Mesendoderm (in vitro differentiated cells): Measurements from ENCODE around the gene ADD3.

ENCODE experiments used
- DNase-seq: peaks from one replicate; pipeline ENCODE4 v3.0.0; 2013
- H2AK5ac ChIP-seq: 2 replicates; pipeline ENCODE4 v1.6.1; 2013; ENCODE audit warnings: low read length, inconsistent platforms
- H2BK120ac ChIP-seq: 2 replicates; pipeline ENCODE4 v1.6.1; 2013; ENCODE audit warnings: low read depth, mild to moderate bottlenecking, low read length, moderate library complexity, mixed read lengths
- H2BK15ac ChIP-seq: replicated peaks from 2 replicates; pipeline ENCODE4 v1.6.1; 2013; ENCODE audit warnings: low read depth, mild to moderate bottlenecking, moderate library complexity
- H2BK5ac ChIP-seq: 2 replicates; pipeline ENCODE4 v1.6.1; 2013; ENCODE audit warnings: low read length, inconsistent platforms
- H3K18ac ChIP-seq: 2 replicates; pipeline ENCODE4 v1.6.1; 2013; ENCODE audit warnings: mild to moderate bottlenecking, low read length, mixed read lengths
- H3K23ac ChIP-seq: one replicate; pipeline ENCODE4 v1.6.1; 2013; ENCODE audit warnings: low read length
- H3K27ac ChIP-seq: 2 replicates; pipeline ENCODE4 v1.5.1; 2013; ENCODE audit warnings: low read depth, mild to moderate bottlenecking, inconsistent platforms, low read length, moderate library complexity
- H3K27me3 ChIP-seq: 2 replicates; pipeline ENCODE4 v1.6.1; 2013; ENCODE audit warnings: low read length, control low read depth, mild to moderate bottlenecking, inconsistent platforms; ENCODE audit not compliant: insufficient read depth, poor library complexity
- H3K36me3 ChIP-seq: 2 replicates; pipeline ENCODE4 v1.6.1; 2013; ENCODE audit warnings: low read length, inconsistent platforms; ENCODE audit not compliant: control insufficient read depth, insufficient read depth
- H3K4ac ChIP-seq: one replicate; pipeline ENCODE4 v1.6.1; 2013; ENCODE audit warnings: low read depth, mild to moderate bottlenecking, low read length, moderate library complexity
- H3K4me1 ChIP-seq: 2 replicates; pipeline ENCODE4 v1.6.1; 2013; ENCODE audit warnings: low read depth, low read length, inconsistent platforms; ENCODE audit not compliant: control insufficient read depth
- H3K4me2 ChIP-seq: 2 replicates; pipeline ENCODE4 v1.6.1; 2013; ENCODE audit warnings: low read length
- H3K4me3 ChIP-seq: 2 replicates; pipeline ENCODE4 v1.5.1; 2013; ENCODE audit warnings: mild to moderate bottlenecking, low read length
- H3K56ac ChIP-seq: one replicate; pipeline ENCODE4 v1.6.1; 2013; ENCODE audit warnings: low read length
- H3K79me1 ChIP-seq: 2 replicates; pipeline ENCODE4 v1.6.1; 2013; ENCODE audit warnings: low read length, inconsistent platforms
- H3K79me2 ChIP-seq: 2 replicates; pipeline ENCODE4 v1.6.1; 2013; ENCODE audit warnings: mild to moderate bottlenecking, low read length; ENCODE audit not compliant: control insufficient read depth, insufficient read depth
- H3K9ac ChIP-seq: 2 replicates; pipeline ENCODE4 v1.6.1; 2013; ENCODE audit warnings: low read length, inconsistent platforms
- H4K5ac ChIP-seq: one replicate; pipeline ENCODE4 v1.6.1; 2013; ENCODE audit warnings: low read length
- H4K8ac ChIP-seq: one replicate; pipeline ENCODE4 v1.6.1; 2013; ENCODE audit warnings: low read depth, mild to moderate bottlenecking, control low read depth, low read length, moderate library complexity
- WGBS: extraction: QIAGEN DNeasy Blood & Tissue Kit; methylation state at CpG from one replicate; pipeline ENCODE4 v1.1.7; 2013; ENCODE audit warnings: low lambda C conversion rate, missing lambda C conversion rate; ENCODE audit not compliant: insufficient coverage; ENCODE audit errors: extremely low coverage; 5-methylcytosine and 5-hydroxymethylcytosine counted together

ADD3 gene

DNA sequence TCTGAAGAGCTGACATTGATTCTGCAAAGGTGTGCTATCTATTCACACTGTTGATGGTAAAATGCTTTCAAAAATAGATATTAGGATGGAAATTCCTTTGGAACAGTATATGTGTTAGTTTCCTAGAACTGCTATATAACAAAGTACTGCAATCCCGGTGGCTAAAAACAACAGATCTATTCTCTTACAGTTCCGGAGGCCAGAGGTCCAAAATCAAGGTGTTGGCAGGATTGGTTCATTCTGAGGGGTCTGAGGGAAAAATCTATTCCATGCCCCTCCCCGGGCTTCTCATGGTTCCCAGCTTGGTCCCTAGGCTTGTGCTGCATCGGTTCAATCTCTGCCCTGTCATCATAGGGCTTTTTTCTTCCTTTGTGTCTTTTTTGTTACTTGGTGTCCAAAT, 79.9 kb downstream of the ADD3 start:
- Histone ChIP-seq H3K4me1 (no peaks in the 10 kb centered on the region), H3K27me3 (no peaks in the 10 kb centered on the region), H3K4me3 (no peak overlapping the region), H2BK15ac (no peak overlapping the region), H3K4ac (no peak overlapping the region), H3K9ac (no peak overlapping the region), H4K5ac (no peak overlapping the region), H3K4me2 (no peak overlapping the region), H3K56ac (no peak overlapping the region), H2AK5ac (no peak overlapping the region), H2BK5ac (no peak overlapping the region), H3K18ac (no peak overlapping the region), H3K27ac (no peak overlapping the region), H3K36me3 (no peaks in the 10 kb centered on the region), H4K8ac (no peak overlapping the region), H3K23ac (no peak overlapping the region), H2BK120ac (no peak overlapping the region), H3K79me2 (peaks cover 2% of the 10 kb centered on the region), H3K79me1 (peaks cover 2% of the 10 kb centered on the region)
- WGBS = no CpG with 5 or more reads among the region's 4 CpGs
- no peak for DNase-seq

DNA sequence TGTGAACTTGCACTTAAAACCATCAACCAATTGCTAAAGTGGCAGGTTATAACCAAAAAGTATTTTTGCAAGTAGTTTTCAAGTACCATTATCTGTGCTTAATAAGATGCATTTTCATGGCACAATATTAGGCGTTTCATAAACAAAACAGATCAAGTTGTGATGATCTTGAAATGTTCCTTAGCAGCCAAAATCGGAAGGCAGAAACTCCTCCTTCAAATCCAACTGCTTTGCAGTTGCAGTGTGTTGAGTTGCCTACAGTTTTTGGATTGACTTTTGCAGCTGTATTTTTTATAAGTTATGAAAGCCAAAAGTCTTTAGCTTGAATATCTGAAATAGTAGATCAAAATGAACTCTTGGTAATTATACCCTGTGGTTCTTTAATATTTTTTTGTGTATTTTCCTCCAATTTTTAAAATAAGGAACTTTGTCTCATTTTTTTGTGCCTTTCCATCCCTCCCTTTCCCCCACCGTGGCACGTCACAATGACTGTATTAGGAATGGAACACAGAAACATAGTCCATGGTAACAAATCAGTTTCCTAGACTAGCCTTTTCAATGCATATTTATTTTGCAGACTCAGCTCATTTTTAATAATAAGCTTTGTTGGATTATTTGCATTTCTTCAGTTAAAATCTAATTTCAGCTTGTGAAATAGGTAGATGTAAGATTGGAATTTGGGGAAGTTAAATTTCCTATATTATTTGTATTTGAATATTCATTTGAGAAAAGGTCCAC, 80.8 kb downstream of the ADD3 start:
- Histone ChIP-seq H3K27me3 (no peaks in the 10 kb centered on the region), H3K4me3 (no peak overlapping the region), H3K9ac (no peak overlapping the region), H3K4me2 (no peak overlapping the region), H3K79me1 (peaks cover 2% of the 10 kb centered on the region), H3K36me3 (no peaks in the 10 kb centered on the region), H3K79me2 (peaks cover 2% of the 10 kb centered on the region), H2BK5ac (no peak overlapping the region), H3K23ac (no peak overlapping the region), H2BK15ac (no peak overlapping the region), H3K18ac (no peak overlapping the region), H3K56ac (no peak overlapping the region), H4K8ac (no peak overlapping the region), H3K27ac (no peak overlapping the region), H4K5ac (no peak overlapping the region), H2BK120ac (no peak overlapping the region), H2AK5ac (no peak overlapping the region), H3K4me1 (no peaks in the 10 kb centered on the region), H3K4ac (no peak overlapping the region)
- no peak for DNase-seq
- WGBS = no CpG with 5 or more reads among the region's 4 CpGs

DNA sequence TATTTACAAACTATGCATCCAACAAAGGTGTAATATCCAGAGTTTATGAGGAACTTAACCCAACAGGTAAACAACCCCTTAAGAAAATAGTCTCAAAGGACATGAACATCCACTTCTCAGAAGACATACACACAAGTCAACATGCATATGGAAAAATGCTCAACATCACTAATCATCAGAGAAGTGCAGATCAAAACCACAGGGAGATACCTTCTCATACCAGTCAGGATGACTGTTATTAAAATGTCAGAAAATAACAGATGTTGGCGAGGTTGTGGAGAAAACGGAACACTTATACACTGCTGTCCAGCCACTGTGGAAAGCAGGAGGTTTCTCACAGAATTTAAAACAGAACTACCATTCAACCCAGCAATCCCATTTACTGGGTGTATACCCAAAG, 84.0 kb downstream of the ADD3 start:
- DNase-seq = no peak

DNA sequence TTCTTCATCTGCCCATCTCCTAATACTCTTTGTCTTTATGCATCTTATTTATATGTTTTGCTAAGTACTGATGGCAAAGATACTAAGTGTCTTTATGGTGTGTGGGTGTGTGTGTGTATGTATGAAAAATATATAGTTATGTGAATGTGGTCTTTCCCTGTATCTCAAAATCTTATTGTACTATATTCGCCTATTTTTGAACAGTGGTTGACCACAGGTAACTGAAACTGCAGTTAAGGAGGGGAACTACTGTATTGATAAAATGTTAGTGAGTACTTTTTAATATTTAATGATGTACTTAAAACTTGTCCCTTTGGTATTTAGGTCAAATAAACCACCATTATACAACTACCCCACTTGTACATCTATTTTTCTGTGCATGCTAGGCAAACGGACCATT, 85.9 kb downstream of the ADD3 start:
- no CpG with 5 or more reads among the region's 2 CpGs for WGBS
- Histone ChIP-seq H2AK5ac (no peak overlapping the region), H3K79me1 (peaks cover 4% of the 10 kb centered on the region), H4K5ac (no peak overlapping the region), H2BK15ac (no peak overlapping the region), H3K9ac (no peak overlapping the region), H3K23ac (no peak overlapping the region), H3K4me2 (no peak overlapping the region), H2BK120ac (no peak overlapping the region), H3K4me3 (no peak overlapping the region), H3K27ac (no peak overlapping the region), H2BK5ac (no peak overlapping the region), H4K8ac (no peak overlapping the region), H3K27me3 (no peaks in the 10 kb centered on the region), H3K36me3 (no peaks in the 10 kb centered on the region), H3K18ac (no peak overlapping the region), H3K56ac (no peak overlapping the region), H3K4ac (no peak overlapping the region), H3K4me1 (no peaks in the 10 kb centered on the region), H3K79me2 (no peaks in the 10 kb centered on the region)
- no peak for DNase-seq

More for the DNA sequence above, 84.0 kb downstream of the ADD3 start:
- no peak overlapping the region for H2BK5ac ChIP-seq
- no peak overlapping the region for H3K18ac ChIP-seq
- H3K4ac ChIP-seq = no peak overlapping the region
- no peak overlapping the region for H3K23ac ChIP-seq
- no peak overlapping the region for H3K4me2 ChIP-seq
- H3K79me1 ChIP-seq = peaks cover 4% of the 10 kb centered on the region
- H2AK5ac ChIP-seq = no peak overlapping the region
- H3K56ac ChIP-seq = no peak overlapping the region
- H3K27me3 ChIP-seq = no peaks in the 10 kb centered on the region
- H3K27ac ChIP-seq = no peak overlapping the region
- H3K36me3 ChIP-seq = no peaks in the 10 kb centered on the region
- no peak overlapping the region for H2BK15ac ChIP-seq
- no peak overlapping the region for H4K8ac ChIP-seq
- no peak overlapping the region for H3K9ac ChIP-seq
- no peaks in the 10 kb centered on the region for H3K79me2 ChIP-seq
- H2BK120ac ChIP-seq = no peak overlapping the region
- no CpG with 5 or more reads among the region's 2 CpGs for WGBS
- no peak overlapping the region for H4K5ac ChIP-seq
- no peaks in the 10 kb centered on the region for H3K4me1 ChIP-seq
- no peak overlapping the region for H3K4me3 ChIP-seq

DNA sequence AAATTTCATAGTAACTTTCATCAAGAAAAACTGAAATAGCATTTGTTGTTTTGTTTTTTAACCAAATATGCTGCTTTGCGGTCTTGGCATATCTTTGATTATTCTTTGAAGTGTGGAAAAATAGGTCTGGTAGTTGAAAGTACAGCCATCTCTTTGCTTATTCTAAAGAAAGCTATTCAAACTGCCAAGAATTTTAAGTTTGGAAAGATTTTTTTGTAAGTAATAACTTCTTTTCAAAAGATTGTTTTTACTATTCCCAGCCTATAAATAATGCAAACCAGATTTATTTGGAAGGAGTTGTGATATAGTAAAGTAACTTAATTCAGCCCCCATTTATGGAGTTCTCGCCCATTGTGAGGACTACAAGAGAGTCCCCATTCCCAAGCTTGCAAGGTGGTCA, 87.0 kb downstream of the ADD3 start:
- Histone ChIP-seq H3K27ac (no peak overlapping the region), H3K4me3 (no peak overlapping the region), H2AK5ac (no peak overlapping the region), H2BK15ac (no peak overlapping the region), H2BK120ac (no peak overlapping the region), H3K27me3 (no peaks in the 10 kb centered on the region), H3K4me1 (no peaks in the 10 kb centered on the region), H3K23ac (no peak overlapping the region), H3K79me2 (no peaks in the 10 kb centered on the region), H3K56ac (no peak overlapping the region), H4K8ac (no peak overlapping the region), H3K18ac (no peak overlapping the region), H3K4ac (no peak overlapping the region), H2BK5ac (no peak overlapping the region), H3K4me2 (no peak overlapping the region), H3K9ac (no peak overlapping the region), H3K79me1 (peaks cover 4% of the 10 kb centered on the region), H3K36me3 (no peaks in the 10 kb centered on the region), H4K5ac (no peak overlapping the region)
- DNase-seq = no peak
- WGBS = no CpG with 5 or more reads among the region's 2 CpGs
